ENCODE data around the gene SYNPO2. TPM values are rescaled to one million over a fixed set of nuclear protein-coding genes. Genes with fewer than 3 reads are reported as not detected.
"Not testable (repeated sequence)": the region's sequence is repeated elsewhere in the genome, so short reads cannot be mapped to it uniquely, and the experiment has no call there.

The SYNPO2 gene
- polyA plus RNA-seq, 1 experiment, result 5.1 TPM

DNA sequence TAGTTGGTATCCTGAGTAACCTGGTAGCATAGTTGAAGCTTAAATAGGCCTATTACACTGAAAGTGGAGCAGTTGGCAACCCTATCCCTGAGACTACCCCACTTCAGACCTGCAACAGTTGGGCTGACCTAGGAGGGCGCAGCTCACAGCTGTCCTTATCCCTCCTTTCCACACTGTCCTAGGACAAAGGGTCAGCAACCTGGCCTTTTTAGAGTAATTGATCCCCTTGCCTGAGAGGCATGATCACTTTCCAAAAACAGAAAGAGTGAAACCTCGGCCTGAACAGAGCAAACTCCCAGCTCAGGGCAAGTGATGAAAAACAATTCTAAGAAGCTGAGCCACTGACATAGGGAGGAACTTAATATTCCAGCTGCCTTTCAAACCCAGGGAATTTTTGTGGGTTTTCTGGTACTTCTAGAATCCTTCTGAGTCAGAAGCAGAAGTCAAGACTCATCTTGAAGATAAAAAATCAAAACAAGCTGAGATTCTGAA lies 152.1 kb downstream of the SYNPO2 start:
- ChIA-PET POLR2A (interaction anchor here (0.6 to 2.6 kb wide), 14 partner anchors 9 to 1016 kb away, joined by 3 to 17 read pairs (median 4); partner anchors contain the start of gene USP53), CTCF (interaction anchor here (0.6 to 4.5 kb wide), 23 partner anchors 9 to 1016 kb away, joined by 3 to 49 read pairs (median 4); partner anchors contain the start of gene USP53)
- peak; percentile 80 for DNase-seq (ENCODE audit: low read depth, low spot score)
- TF ChIP-seq, protein P1, sequence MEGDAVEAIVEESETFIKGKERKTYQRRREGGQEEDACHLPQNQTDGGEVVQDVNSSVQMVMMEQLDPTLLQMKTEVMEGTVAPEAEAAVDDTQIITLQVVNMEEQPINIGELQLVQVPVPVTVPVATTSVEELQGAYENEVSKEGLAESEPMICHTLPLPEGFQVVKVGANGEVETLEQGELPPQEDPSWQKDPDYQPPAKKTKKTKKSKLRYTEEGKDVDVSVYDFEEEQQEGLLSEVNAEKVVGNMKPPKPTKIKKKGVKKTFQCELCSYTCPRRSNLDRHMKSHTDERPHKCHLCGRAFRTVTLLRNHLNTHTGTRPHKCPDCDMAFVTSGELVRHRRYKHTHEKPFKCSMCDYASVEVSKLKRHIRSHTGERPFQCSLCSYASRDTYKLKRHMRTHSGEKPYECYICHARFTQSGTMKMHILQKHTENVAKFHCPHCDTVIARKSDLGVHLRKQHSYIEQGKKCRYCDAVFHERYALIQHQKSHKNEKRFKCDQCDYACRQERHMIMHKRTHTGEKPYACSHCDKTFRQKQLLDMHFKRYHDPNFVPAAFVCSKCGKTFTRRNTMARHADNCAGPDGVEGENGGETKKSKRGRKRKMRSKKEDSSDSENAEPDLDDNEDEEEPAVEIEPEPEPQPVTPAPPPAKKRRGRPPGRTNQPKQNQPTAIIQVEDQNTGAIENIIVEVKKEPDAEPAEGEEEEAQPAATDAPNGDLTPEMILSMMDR (IDR thresholded peaks at IDR 0.05; ENCODE audit: low read depth, low read length), result no peak
- Histone ChIP-seq H3K27ac (ENCODE audit: low read depth, low read length) (peak overlapping the region; percentile 97), H3K27me3 (ENCODE audit: control insufficient read depth, insufficient read depth, low read length) (no peaks in the 10 kb centered on the region), H3K4me3 (ENCODE audit: low read depth, low read length) (peak overlapping the region; percentile 14), H3K9me3 (ENCODE audit: control insufficient read depth, insufficient read depth, low read length) (no peaks in the 10 kb centered on the region)

DNA sequence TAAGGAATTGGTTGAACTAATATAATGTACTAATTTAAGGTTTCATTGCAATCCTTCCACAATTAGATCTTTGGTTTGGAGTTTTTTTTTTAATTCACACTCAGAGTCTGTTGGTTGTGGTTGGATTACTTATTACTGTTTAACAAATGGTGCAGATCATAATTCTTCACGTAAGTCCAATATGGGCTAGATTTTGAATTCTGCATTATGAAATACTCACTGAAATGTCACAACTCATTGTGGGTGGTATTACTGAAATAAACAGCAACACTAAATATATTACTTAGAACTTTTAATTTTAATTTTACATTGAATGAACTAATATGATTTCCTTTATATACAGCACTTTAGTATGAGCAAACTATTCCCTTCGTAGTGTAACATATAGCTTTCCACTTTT lies 152.7 kb downstream of the SYNPO2 start:
- no peak overlapping the region for H3K4me3 ChIP-seq (ENCODE audit: low read depth, low read length)

DNA sequence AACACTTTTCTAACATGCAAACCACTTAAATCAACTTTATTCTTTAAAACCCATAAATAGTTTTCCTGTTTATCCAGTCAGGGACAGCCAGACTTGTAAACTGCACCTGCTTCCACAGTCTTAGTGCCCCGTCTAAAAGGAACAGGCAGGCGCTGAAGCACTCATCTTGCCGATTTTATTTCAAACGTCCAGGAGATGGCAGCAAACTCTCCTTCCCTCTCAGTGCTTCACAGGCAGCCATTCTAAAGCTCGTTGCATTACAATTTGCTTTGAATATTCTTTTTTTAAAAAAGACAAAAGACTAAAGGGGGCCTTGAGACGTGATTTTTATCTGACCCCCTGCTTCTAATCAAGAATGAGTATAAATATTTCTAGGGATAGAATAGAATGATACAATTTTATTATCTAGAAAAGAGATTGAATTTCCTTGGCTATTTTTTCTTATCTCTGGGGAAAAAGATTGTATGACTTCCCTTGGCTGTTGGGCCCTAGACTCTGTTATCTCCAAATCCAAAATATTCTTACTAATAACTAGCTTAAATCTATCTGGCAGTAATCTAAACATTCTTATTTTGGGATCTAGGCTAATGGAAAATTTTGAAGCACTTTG lies 153.4 kb downstream of the SYNPO2 start:
- Histone ChIP-seq H3K9me3 (ENCODE audit: control insufficient read depth, insufficient read depth, low read length) (no peaks in the 10 kb centered on the region), H3K4me3 (ENCODE audit: low read depth, low read length) (no peak overlapping the region), H3K27me3 (ENCODE audit: control insufficient read depth, insufficient read depth, low read length) (no peaks in the 10 kb centered on the region), H3K27ac (ENCODE audit: low read depth, low read length) (no peak overlapping the region)
- TF ChIP-seq, protein P1 (IDR thresholded peaks at IDR 0.05; ENCODE audit: low read depth, low read length), result peak; percentile 74
- DNase-seq (ENCODE audit: low read depth, low spot score), result peak; percentile 61
- POLR2A ChIA-PET, result interaction anchor here (2.6 kb wide), 1 partner anchor 171 kb away, joined by 12 read pairs; the partner anchor contains the start of gene USP53
- CTCF ChIA-PET, result interaction anchor here (0.6 to 4.5 kb wide), 25 partner anchors 9 to 251 kb away, joined by 3 to 49 read pairs (median 4); partner anchors contain the start of gene USP53

More for the DNA sequence above, 152.7 kb downstream of the SYNPO2 start:
- TF ChIP-seq, protein P1 (IDR thresholded peaks at IDR 0.05; ENCODE audit: low read depth, low read length), result no peak
- Histone ChIP-seq H3K27ac (ENCODE audit: low read depth, low read length) (no peak overlapping the region), H3K27me3 (ENCODE audit: control insufficient read depth, insufficient read depth, low read length) (no peaks in the 10 kb centered on the region), H3K9me3 (ENCODE audit: control insufficient read depth, insufficient read depth, low read length) (no peaks in the 10 kb centered on the region)
- ChIA-PET CTCF (interaction anchor here (0.6 to 4.5 kb wide), 27 partner anchors 10 to 1015 kb away, joined by 3 to 49 read pairs (median 4); partner anchors contain the start of gene USP53), POLR2A (interaction anchor here (0.6 to 2.6 kb wide), 13 partner anchors 13 to 1015 kb away, joined by 3 to 17 read pairs (median 4); partner anchors contain the start of gene USP53)
- DNase-seq (ENCODE audit: low read depth, low spot score), result no peak

DNA sequence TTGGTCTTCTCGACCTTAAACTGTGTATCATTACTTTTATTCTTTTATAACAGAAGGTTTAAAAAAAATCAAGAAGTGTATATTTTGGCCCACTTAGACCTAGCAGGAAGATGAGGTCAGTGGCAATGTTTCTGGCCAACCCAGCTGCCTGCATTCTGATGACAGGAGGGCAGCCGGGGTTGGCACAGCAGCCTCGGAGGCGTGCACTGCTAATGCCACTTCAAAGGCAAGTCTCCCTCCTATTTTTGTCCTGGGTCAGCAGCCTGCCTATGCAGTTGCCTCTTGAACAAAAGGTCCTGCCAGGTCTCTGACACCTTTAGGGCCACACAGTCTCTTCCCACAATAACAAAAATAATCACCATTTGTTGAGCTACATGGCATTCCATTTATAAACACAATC lies 157.6 kb downstream of the SYNPO2 start:
- Histone ChIP-seq H3K4me3 (ENCODE audit: low read depth, low read length) (no peak overlapping the region), H3K27ac (ENCODE audit: low read depth, low read length) (no peak overlapping the region), H3K27me3 (ENCODE audit: control insufficient read depth, insufficient read depth, low read length) (no peaks in the 10 kb centered on the region), H3K9me3 (ENCODE audit: control insufficient read depth, insufficient read depth, low read length) (no peaks in the 10 kb centered on the region)
- no peak for DNase-seq (ENCODE audit: low read depth, low spot score)
- TF ChIP-seq, protein P1 (IDR thresholded peaks at IDR 0.05; ENCODE audit: low read depth, low read length), result no peak
- ChIA-PET POLR2A (no interaction called here), CTCF (interaction anchor here (1.0 kb wide), 2 partner anchors 167 to 240 kb away, joined by 3 to 4 read pairs; no protein-coding TSS in a partner anchor)

DNA sequence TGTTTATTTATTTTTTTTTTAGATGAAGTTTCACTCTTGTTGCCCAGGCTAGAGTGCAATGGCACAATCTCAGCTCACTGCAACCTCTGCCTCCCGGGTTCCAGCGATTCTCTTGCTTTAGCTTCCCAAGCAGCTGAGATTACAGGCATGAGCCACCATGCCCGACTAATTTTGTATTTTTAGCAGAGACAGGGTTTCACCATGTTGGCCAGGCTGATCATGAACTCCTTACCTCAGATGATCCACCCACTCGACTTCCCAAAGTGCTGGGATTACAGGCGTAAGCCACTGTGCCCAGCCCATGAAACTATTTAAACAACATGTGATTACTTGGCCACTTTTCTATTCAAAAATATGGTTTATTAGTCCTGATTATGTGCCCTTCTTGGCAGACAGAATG lies 158.4 kb downstream of the SYNPO2 start:
- POLR2A ChIA-PET; H3K9me3 ChIP-seq (ENCODE audit: control insufficient read depth, insufficient read depth, low read length); H3K27me3 ChIP-seq (ENCODE audit: control insufficient read depth, insufficient read depth, low read length); DNase-seq (ENCODE audit: low read depth, low spot score); H3K4me3 ChIP-seq (ENCODE audit: low read depth, low read length); H3K27ac ChIP-seq (ENCODE audit: low read depth, low read length): not testable (repeated sequence)
- CTCF ChIA-PET, result interaction anchor here (0.6 to 1.0 kb wide), 3 partner anchors 72 to 240 kb away, joined by 3 to 6 read pairs (median 4); no protein-coding TSS in a partner anchor

Measured in AG04450 (cell line).